OCI-LY7 (cell line): ENCODE data around the gene BLOC1S6. TPM values are rescaled to one million over a fixed set of nuclear protein-coding genes. Genes with fewer than 3 reads are reported as not detected.
"Not testable (repeated sequence)": the region's sequence is repeated elsewhere in the genome, so short reads cannot be mapped to it uniquely, and the experiment has no call there.

Experiments
- BruUV-seq: library from RNA; stranded (reverse); fragments of 400-500 nt; replicated peaks from 2 replicates; lab custom pipeline; 2021; lab: Mats Ljungman, UMichigan
- CTCF ChIA-PET: fragments of 300-600 bp; sonication (Branson Sonifier 250); formaldehyde crosslinking; loops from one replicate; lab custom pipeline; 2022; ENCODE audit warnings: antibody characterized with exemption; ENCODE audit not compliant: unreplicated experiment; lab: Charles Lee
- POLR2A ChIA-PET: fragments of 300-600 bp; sonication (Branson Sonifier 250); formaldehyde crosslinking; loops from one replicate; lab custom pipeline; 2022; ENCODE audit warnings: antibody characterized with exemption; lab: Charles Lee
- DNase-seq: peaks from one replicate; pipeline ENCODE4 v3.0.0-alpha.2; 2015; ENCODE audit warnings: low spot score
- H2AFZ ChIP-seq: fragments of 200-600 bp; sonication (generic), shearing (Covaris generic); 2 replicates; pipeline ENCODE4 v1.6.1; 2014; ENCODE audit warnings: mild to moderate bottlenecking, antibody characterized with exemption, low read length, moderate library complexity
- H3K27ac ChIP-seq: fragments of 200-600 bp; sonication (generic); 2 replicates; pipeline ENCODE4 v1.5.1; 2014; ENCODE audit warnings: mixed run types, low read depth, mild to moderate bottlenecking, moderate library complexity, low read length, inconsistent platforms; ENCODE audit not compliant: poor library complexity, severe bottlenecking
- H3K36me3 ChIP-seq: fragments of 200-600 bp; sonication (generic); 2 replicates; pipeline ENCODE4 v1.6.1; 2014; ENCODE audit warnings: mild to moderate bottlenecking, antibody characterized with exemption, low read length, moderate library complexity, mixed read lengths; ENCODE audit not compliant: insufficient read depth
- H3K4me1 ChIP-seq: fragments of 200-600 bp; sonication (generic); 2 replicates; pipeline ENCODE4 v1.5.1; 2014; ENCODE audit warnings: mild to moderate bottlenecking, low read length; ENCODE audit not compliant: insufficient read depth, poor library complexity, severe bottlenecking
- H3K4me2 ChIP-seq: fragments of 200-600 bp; sonication (generic); 2 replicates; pipeline ENCODE4 v1.6.1; 2014; ENCODE audit warnings: mild to moderate bottlenecking, low read length
- H3K4me3 ChIP-seq: fragments of 200-600 bp; sonication (generic); 2 replicates; pipeline ENCODE4 v1.5.1; 2014; ENCODE audit warnings: mild to moderate bottlenecking, low read depth, low read length; ENCODE audit not compliant: poor library complexity, severe bottlenecking
- H3K79me2 ChIP-seq: fragments of 200-600 bp; sonication (generic); 2 replicates; pipeline ENCODE4 v1.6.1; 2016; ENCODE audit warnings: low read depth, mild to moderate bottlenecking, low read length, moderate library complexity, mixed read lengths; ENCODE audit not compliant: insufficient read depth
- H3K9me2 ChIP-seq: fragments of 200-600 bp; sonication (generic); 2 replicates; pipeline ENCODE4 v1.6.1; 2016; ENCODE audit warnings: mild to moderate bottlenecking, low read length, mixed read lengths; ENCODE audit not compliant: insufficient read depth
- H3K9me3 ChIP-seq: fragments of 200-600 bp; sonication (generic); 2 replicates; pipeline ENCODE4 v1.6.1; 2014; ENCODE audit warnings: mild to moderate bottlenecking, mixed run types, low read length, mixed read lengths
- H4K20me1 ChIP-seq: fragments of 200-600 bp; sonication (generic); 2 replicates; pipeline ENCODE4 v1.6.1; 2014; ENCODE audit warnings: mild to moderate bottlenecking, antibody characterized with exemption, low read length, moderate library complexity, mixed read lengths; ENCODE audit not compliant: insufficient read depth
- EZH2phosphoT487 ChIP-seq: fragments of 200-600 bp; sonication (generic); IDR thresholded peaks from 2 replicates; pipeline ENCODE4 v1.6.1; 2018; ENCODE audit warnings: low read depth, borderline replicate concordance, mild to moderate bottlenecking, mixed run types, antibody characterized with exemption, low read length, moderate library complexity, mixed read lengths
- intact Hi-C: fragments of 100-400 bp; cut with micrococcal nuclease; formaldehyde crosslinking; loops from one replicate; pipeline ENCODE4 v1.10.0; 2022; ENCODE audit not compliant: unreplicated experiment
- total RNA-seq, 2 experiments: library from RNA; depleted of rRNA in 1 of 2; stranded (reverse); fragments of >200 nt in 1 of 2; shearing (Covaris generic) in 1 of 2; gene quantifications; 2 replicates each; pipeline ENCODE4 v1.2.3, GENCODE V29; 2014 to 2022
- TF ChIP-seq, protein P1 (sequence below): fragments of 200-600 bp; sonication (generic); conservative IDR thresholded peaks from 2 replicates; pipeline ENCODE4 v1.5.1; 2014; ENCODE audit warnings: mild to moderate bottlenecking, antibody characterized with exemption, low read length, moderate library complexity, mixed read lengths

BLOC1S6 gene
- total RNA-seq, 2 experiments from 2014 or later = 50.2 to 79.0 TPM

DNA sequence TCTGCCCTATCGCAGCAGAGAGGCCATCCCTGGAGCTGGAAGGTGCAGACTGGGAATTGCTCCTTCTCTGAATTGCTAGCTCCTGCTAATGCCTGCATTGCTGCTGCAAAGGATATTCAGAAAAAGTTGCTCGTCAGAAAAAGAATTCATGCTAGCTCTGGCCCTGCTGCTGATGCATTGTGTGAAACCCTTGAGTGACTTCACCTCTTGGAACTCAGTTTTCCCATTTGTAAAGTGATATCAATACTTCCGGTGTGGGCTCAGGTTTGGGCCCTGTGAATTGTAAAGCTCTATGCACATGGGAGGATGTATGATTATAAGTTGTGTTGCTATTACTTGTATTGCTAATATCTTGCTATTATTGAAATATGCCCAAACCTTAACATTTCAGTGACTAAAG is 59.0 kb downstream of the BLOC1S6 start:
- H3K4me2 ChIP-seq = no peak overlapping the region
- H3K27ac ChIP-seq = no peak overlapping the region
- H3K79me2 ChIP-seq = no peaks in the 10 kb centered on the region
- BruUV-seq = no TSS peak
- no peaks in the 10 kb centered on the region for H3K4me1 ChIP-seq
- no peaks in the 10 kb centered on the region for H3K9me3 ChIP-seq
- TF ChIP-seq EZH2phosphoT487 = no peak
- TF ChIP-seq, protein P1, sequence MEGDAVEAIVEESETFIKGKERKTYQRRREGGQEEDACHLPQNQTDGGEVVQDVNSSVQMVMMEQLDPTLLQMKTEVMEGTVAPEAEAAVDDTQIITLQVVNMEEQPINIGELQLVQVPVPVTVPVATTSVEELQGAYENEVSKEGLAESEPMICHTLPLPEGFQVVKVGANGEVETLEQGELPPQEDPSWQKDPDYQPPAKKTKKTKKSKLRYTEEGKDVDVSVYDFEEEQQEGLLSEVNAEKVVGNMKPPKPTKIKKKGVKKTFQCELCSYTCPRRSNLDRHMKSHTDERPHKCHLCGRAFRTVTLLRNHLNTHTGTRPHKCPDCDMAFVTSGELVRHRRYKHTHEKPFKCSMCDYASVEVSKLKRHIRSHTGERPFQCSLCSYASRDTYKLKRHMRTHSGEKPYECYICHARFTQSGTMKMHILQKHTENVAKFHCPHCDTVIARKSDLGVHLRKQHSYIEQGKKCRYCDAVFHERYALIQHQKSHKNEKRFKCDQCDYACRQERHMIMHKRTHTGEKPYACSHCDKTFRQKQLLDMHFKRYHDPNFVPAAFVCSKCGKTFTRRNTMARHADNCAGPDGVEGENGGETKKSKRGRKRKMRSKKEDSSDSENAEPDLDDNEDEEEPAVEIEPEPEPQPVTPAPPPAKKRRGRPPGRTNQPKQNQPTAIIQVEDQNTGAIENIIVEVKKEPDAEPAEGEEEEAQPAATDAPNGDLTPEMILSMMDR = no peak
- H2AFZ ChIP-seq = no peak overlapping the region
- no peaks in the 10 kb centered on the region for H4K20me1 ChIP-seq
- H3K4me3 ChIP-seq = no peak overlapping the region
- H3K9me2 ChIP-seq = no peaks in the 10 kb centered on the region
- H3K36me3 ChIP-seq = no peaks in the 10 kb centered on the region
- ChIA-PET POLR2A (interaction anchor here (0.8 kb wide), 1 partner anchor 115 kb away, joined by 3 read pairs; no protein-coding TSS in a partner anchor), CTCF (no interaction called here)
- intact Hi-C loops = no loop called here
- no peak for DNase-seq

DNA sequence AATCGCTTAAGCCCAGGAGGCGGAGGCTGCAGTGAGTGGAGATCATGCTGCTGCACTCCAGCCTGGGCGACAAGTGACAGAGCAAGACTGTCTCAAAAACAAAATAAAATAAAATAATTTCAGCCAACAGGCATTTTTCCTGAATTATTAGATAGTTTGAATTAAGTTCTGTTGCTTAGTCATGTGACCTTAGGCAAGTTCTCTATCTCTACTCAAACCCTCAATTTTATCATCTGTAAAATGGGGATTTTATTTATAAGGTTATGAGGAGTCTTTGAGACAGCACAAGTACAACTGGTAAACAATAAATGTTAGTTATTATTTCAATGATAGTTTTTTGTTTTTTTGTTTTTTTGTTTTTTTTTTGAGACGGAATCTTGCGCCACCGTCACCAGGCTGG is 60.6 kb downstream of the BLOC1S6 start:
- intact Hi-C loops = no loop called here
- Histone ChIP-seq H3K4me3 (no peak overlapping the region), H3K27ac (no peak overlapping the region), H2AFZ (no peak overlapping the region), H3K4me1 (no peaks in the 10 kb centered on the region), H3K9me2 (no peaks in the 10 kb centered on the region), H3K9me3 (no peaks in the 10 kb centered on the region), H3K36me3 (no peaks in the 10 kb centered on the region), H3K4me2 (no peak overlapping the region), H4K20me1 (no peaks in the 10 kb centered on the region), H3K79me2 (no peaks in the 10 kb centered on the region)
- CTCF ChIA-PET = no interaction called here
- DNase-seq = no peak
- no TSS peak for BruUV-seq
- TF ChIP-seq, protein P1 = no peak
- no peak for TF ChIP-seq EZH2phosphoT487
- POLR2A ChIA-PET = no interaction called here

DNA sequence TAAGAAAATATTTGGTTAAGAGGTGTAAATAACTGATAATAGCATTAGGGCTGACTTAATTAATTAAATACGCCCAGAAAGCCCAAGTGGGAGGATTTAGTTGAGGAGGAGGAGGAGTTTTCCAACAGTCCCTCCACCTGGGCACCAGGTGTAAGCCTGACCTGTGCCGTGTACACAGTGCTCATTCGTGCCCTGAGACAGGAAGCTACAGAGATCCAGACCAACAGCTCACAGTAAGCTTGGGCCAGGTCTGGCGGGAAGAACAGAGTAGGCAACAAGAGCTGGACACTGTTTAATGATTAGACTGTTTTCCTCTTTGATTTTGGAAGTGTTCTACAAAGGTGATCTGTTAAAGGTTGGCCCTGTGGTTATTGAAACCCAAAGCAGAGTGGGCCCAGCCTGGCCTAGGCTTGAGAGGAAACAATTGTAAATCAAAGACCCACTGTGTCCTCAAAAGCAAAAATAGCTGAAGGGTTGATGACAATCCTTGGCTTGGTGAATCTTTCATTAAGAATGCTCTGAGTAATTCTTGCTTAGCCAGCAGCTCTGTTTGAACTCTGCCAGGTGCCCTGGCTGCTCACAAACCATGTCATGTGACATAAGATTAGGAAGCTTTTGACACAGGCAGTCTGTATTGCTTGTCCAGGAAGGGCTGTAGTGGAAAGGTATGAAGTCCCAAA is 61.5 kb downstream of the BLOC1S6 start:
- CTCF ChIA-PET = no interaction called here
- Histone ChIP-seq H3K36me3 (no peaks in the 10 kb centered on the region), H3K4me3 (no peak overlapping the region), H3K9me3 (no peaks in the 10 kb centered on the region), H2AFZ (0 out of 2 replicates have a peak overlapping the region, but pooled peaks have one; percentile 8), H3K9me2 (no peaks in the 10 kb centered on the region), H3K79me2 (no peaks in the 10 kb centered on the region), H3K27ac (no peak overlapping the region), H4K20me1 (no peaks in the 10 kb centered on the region), H3K4me2 (no peak overlapping the region), H3K4me1 (no peaks in the 10 kb centered on the region)
- no peak for DNase-seq
- POLR2A ChIA-PET = interaction anchor here (0.5 to 1.2 kb wide), 3 partner anchors 9 to 1239 kb away, joined by 3 to 11 read pairs (median 3); no protein-coding TSS in a partner anchor
- intact Hi-C loops = no loop called here
- TF ChIP-seq, protein P1 = no peak
- TF ChIP-seq EZH2phosphoT487 = no peak
- BruUV-seq = no TSS peak

DNA sequence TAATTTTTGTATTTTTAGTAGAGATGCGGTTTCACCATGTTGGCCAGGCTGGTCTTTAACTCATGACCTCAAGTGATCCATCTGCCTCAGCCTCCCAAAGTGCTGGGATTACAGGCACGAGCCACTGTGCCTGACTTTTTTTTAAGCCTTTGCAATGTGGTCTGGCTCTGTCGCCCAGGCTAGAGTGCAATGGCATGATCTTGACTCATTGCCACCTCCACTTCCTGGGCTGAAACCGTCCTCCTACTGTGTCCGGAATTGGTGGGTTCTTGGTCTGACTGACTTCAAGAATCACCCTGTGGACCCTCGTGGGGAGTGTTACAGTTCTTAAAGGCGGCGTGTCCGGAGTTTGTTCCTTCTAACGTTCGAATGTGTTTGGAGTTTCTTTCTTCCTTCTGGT is 62.8 kb downstream of the BLOC1S6 start:
- H3K79me2 ChIP-seq, H3K4me1 ChIP-seq, POLR2A ChIA-PET, H3K36me3 ChIP-seq, H3K9me2 ChIP-seq, H3K4me3 ChIP-seq, H3K9me3 ChIP-seq, H3K4me2 ChIP-seq, H4K20me1 ChIP-seq, DNase-seq, CTCF ChIA-PET, BruUV-seq, H2AFZ ChIP-seq, intact Hi-C loops, H3K27ac ChIP-seq: not testable (repeated sequence)
